ENCODE results near the gene ARHGEF28.

ARHGEF28 gene

GRCh38 chr5:73706963-73707362, 81.0 kb downstream of the ARHGEF28 start:
- DNase-seq (ENCODE audit: low read depth) = no peak
- H3K4me3 ChIP-seq (ENCODE audit: low read depth, low read length) = no peak overlapping the region
- no peak for TF ChIP-seq POLR2A (IDR thresholded peaks at IDR 0.05; ENCODE audit: extremely low read depth, insufficient read length)
- no peak for TF ChIP-seq CTCF (IDR thresholded peaks at IDR 0.05; ENCODE audit: low read depth, low read length)
- TF ChIP-seq MAX (IDR thresholded peaks at IDR 0.05; ENCODE audit: low read depth, low read length) = no peak
- TF ChIP-seq MYC (IDR thresholded peaks at IDR 0.05; ENCODE audit: low read depth, low read length) = no peak

GRCh38 chr5:73709536-73710129, 83.6 kb downstream of the ARHGEF28 start:
- no peak for DNase-seq (ENCODE audit: low read depth)
- TF ChIP-seq POLR2A (IDR thresholded peaks at IDR 0.05; ENCODE audit: extremely low read depth, insufficient read length) (no peak), MAX (IDR thresholded peaks at IDR 0.05; ENCODE audit: low read depth, low read length) (no peak)
- no peak overlapping the region for H3K4me3 ChIP-seq (ENCODE audit: low read depth, low read length)

GRCh38 chr5:73716284-73716808, 90.3 kb downstream of the ARHGEF28 start:
- no peak overlapping the region for H3K4me3 ChIP-seq (ENCODE audit: low read depth, low read length)
- TF ChIP-seq CTCF (IDR thresholded peaks at IDR 0.05; ENCODE audit: low read depth, low read length) (no peak), POLR2A (IDR thresholded peaks at IDR 0.05; ENCODE audit: extremely low read depth, insufficient read length) (no peak), MAX (IDR thresholded peaks at IDR 0.05; ENCODE audit: low read depth, low read length) (no peak), MYC (IDR thresholded peaks at IDR 0.05; ENCODE audit: low read depth, low read length) (no peak)
- DNase-seq (ENCODE audit: low read depth) = no peak

- no peak overlapping the region for H3K4me3 ChIP-seq (ENCODE audit: low read depth, low read length)
- no peak for DNase-seq (ENCODE audit: low read depth)
- TF ChIP-seq MAX (IDR thresholded peaks at IDR 0.05; ENCODE audit: low read depth, low read length) (no peak), POLR2A (IDR thresholded peaks at IDR 0.05; ENCODE audit: extremely low read depth, insufficient read length) (no peak), MYC (IDR thresholded peaks at IDR 0.05; ENCODE audit: low read depth, low read length) (no peak), CTCF (IDR thresholded peaks at IDR 0.05; ENCODE audit: low read depth, low read length) (no peak)
These were observed 92.8 kb downstream of the ARHGEF28 start for GRCh38 chr5:73718762-73719161.

- H3K4me3 ChIP-seq (ENCODE audit: low read depth, low read length) = no peak overlapping the region
- DNase-seq (ENCODE audit: low read depth) = no peak
- TF ChIP-seq CTCF (IDR thresholded peaks at IDR 0.05; ENCODE audit: low read depth, low read length) = no peak
- no peak for TF ChIP-seq POLR2A (IDR thresholded peaks at IDR 0.05; ENCODE audit: extremely low read depth, insufficient read length)
- no peak for TF ChIP-seq MAX (IDR thresholded peaks at IDR 0.05; ENCODE audit: low read depth, low read length)
- TF ChIP-seq MYC (IDR thresholded peaks at IDR 0.05; ENCODE audit: low read depth, low read length) = no peak
These were observed 93.6 kb downstream of the ARHGEF28 start for GRCh38 chr5:73719632-73720031.

GRCh38 chr5:73722231-73722630, 96.2 kb downstream of the ARHGEF28 start:
- no peak for TF ChIP-seq CTCF (IDR thresholded peaks at IDR 0.05; ENCODE audit: low read depth, low read length)
- TF ChIP-seq POLR2A (IDR thresholded peaks at IDR 0.05; ENCODE audit: extremely low read depth, insufficient read length) = no peak
- no peak for TF ChIP-seq MAX (IDR thresholded peaks at IDR 0.05; ENCODE audit: low read depth, low read length)
- TF ChIP-seq MYC (IDR thresholded peaks at IDR 0.05; ENCODE audit: low read depth, low read length) = no peak
- no peak for DNase-seq (ENCODE audit: low read depth)
- no peak overlapping the region for H3K4me3 ChIP-seq (ENCODE audit: low read depth, low read length)

All from NB4 (cell line).